H7 (cell line): Measurements from ENCODE around the gene SAPCD1. TPM values are rescaled to one million over a fixed set of nuclear protein-coding genes. Genes with fewer than 3 reads are reported as not detected.

Experiments used
- DNase-seq: peaks from one replicate; pipeline ENCODE4 v3.0.0; 2012
- H3K27me3 ChIP-seq: 2 replicates; pipeline ENCODE4 v1.6.0; 2011; ENCODE audit warnings: mild to moderate bottlenecking, low read length; ENCODE audit not compliant: control insufficient read depth, insufficient read depth
- H3K36me3 ChIP-seq: replicated peaks from 2 replicates; pipeline ENCODE4 v1.5.1; 2011; ENCODE audit warnings: low read length; ENCODE audit not compliant: control insufficient read depth, insufficient read depth
- H3K4me3 ChIP-seq: 2 replicates; pipeline ENCODE4 v1.5.1; 2011; ENCODE audit warnings: low read depth, mild to moderate bottlenecking, control low read depth, low read length, moderate library complexity; ENCODE audit not compliant: insufficient read depth
- total RNA-seq: library from RNA; depleted of rRNA; stranded (reverse); fragments of >200 nt; shearing (Covaris generic); gene quantifications from 2 replicates; pipeline ENCODE4 v1.2.3, GENCODE V29; 2014

The SAPCD1 gene
- total RNA-seq, 1 experiment from 2014 or later, result 1.8 TPM

GRCh38 chr6:31725502-31726350 lies 36.7 kb upstream of the SAPCD1 start:
- DNase-seq, result no peak
- H3K4me3 ChIP-seq, result no peak overlapping the region
- peaks cover 9% of the 10 kb centered on the region for H3K36me3 ChIP-seq
- no peaks in the 10 kb centered on the region for H3K27me3 ChIP-seq

GRCh38 chr6:31727034-31727716 lies 35.3 kb upstream of the SAPCD1 start:
- no peak overlapping the region for H3K4me3 ChIP-seq
- no peaks in the 10 kb centered on the region for H3K27me3 ChIP-seq
- H3K36me3 ChIP-seq, result peaks cover 15% of the 10 kb centered on the region
- DNase-seq, result peak; percentile 22

- H3K4me3 ChIP-seq, result no peak overlapping the region
- H3K36me3 ChIP-seq, result peaks cover 18% of the 10 kb centered on the region
- DNase-seq, result peak; percentile 63
- H3K27me3 ChIP-seq, result no peaks in the 10 kb centered on the region
Observed at GRCh38 chr6:31727717-31728671, 34.5 kb upstream of the SAPCD1 start.

- Histone ChIP-seq H3K4me3 (peak within 1 kb of the TSS; percentile 84), H3K36me3 (peaks cover 27% of the 10 kb centered on the region), H3K27me3 (no peaks in the 10 kb centered on the region)
- DNase-seq, result peak; percentile 78
Observed at GRCh38 chr6:31728767-31729514, 33.5 kb upstream of the SAPCD1 start, which contains the start of gene DDAH2. Gene DDAH2 (minus strand): TSS chr6:31729299. CDS start chr6:31729161, 138 bp downstream.

GRCh38 chr6:31729515-31729978 lies 32.9 kb upstream of the SAPCD1 start:
- H3K27me3 ChIP-seq, result no peaks in the 10 kb centered on the region
- DNase-seq, result peak; percentile 95
- peaks cover 29% of the 10 kb centered on the region for H3K36me3 ChIP-seq
- peak overlapping the region; percentile 84 for H3K4me3 ChIP-seq

GRCh38 chr6:31729979-31730630 lies 32.4 kb upstream of the SAPCD1 start:
- Histone ChIP-seq H3K36me3 (peaks cover 29% of the 10 kb centered on the region), H3K4me3 (peak overlapping the region; percentile 84), H3K27me3 (no peaks in the 10 kb centered on the region)
- DNase-seq, result peak; percentile 98

- H3K4me3 ChIP-seq, result peak overlapping the region; percentile 19
- H3K36me3 ChIP-seq, result peaks cover 29% of the 10 kb centered on the region
- no peaks in the 10 kb centered on the region for H3K27me3 ChIP-seq
- DNase-seq, result no peak
Observed at GRCh38 chr6:31730631-31731086, 31.8 kb upstream of the SAPCD1 start.

- no peak overlapping the region for H3K4me3 ChIP-seq
- peaks cover 27% of the 10 kb centered on the region for H3K36me3 ChIP-seq
- H3K27me3 ChIP-seq, result no peaks in the 10 kb centered on the region
- DNase-seq, result no peak
Observed at GRCh38 chr6:31732029-31732428, 30.4 kb upstream of the SAPCD1 start.

GRCh38 chr6:31733734-31734133 lies 28.7 kb upstream of the SAPCD1 start:
- no peak overlapping the region for H3K4me3 ChIP-seq
- no peaks in the 10 kb centered on the region for H3K27me3 ChIP-seq
- no peak for DNase-seq
- peaks cover 20% of the 10 kb centered on the region for H3K36me3 ChIP-seq

GRCh38 chr6:31734247-31734820 lies 28.1 kb upstream of the SAPCD1 start:
- Histone ChIP-seq H3K27me3 (no peaks in the 10 kb centered on the region), H3K4me3 (peak overlapping the region; percentile 86), H3K36me3 (peaks cover 20% of the 10 kb centered on the region)
- peak; percentile 86 for DNase-seq

- no peaks in the 10 kb centered on the region for H3K27me3 ChIP-seq
- peak; percentile 62 for DNase-seq
- H3K4me3 ChIP-seq, result peak overlapping the region; percentile 86
- peaks cover 20% of the 10 kb centered on the region for H3K36me3 ChIP-seq
Observed at GRCh38 chr6:31734821-31735406, 27.5 kb upstream of the SAPCD1 start.

GRCh38 chr6:31736021-31736767 lies 26.3 kb upstream of the SAPCD1 start, which contains the start of gene CLIC1:
Gene CLIC1 (minus strand): TSS chr6:31736530. CDS start chr6:31736300, 230 bp downstream.
- H3K27me3 ChIP-seq, result no peaks in the 10 kb centered on the region
- peaks cover 22% of the 10 kb centered on the region for H3K36me3 ChIP-seq
- peak within 1 kb of the TSS; percentile 86 for H3K4me3 ChIP-seq
- peak; percentile 93 for DNase-seq
